CD8-positive, alpha-beta memory T cell (primary cell): ENCODE data around the gene NAT14. TPM values are rescaled to one million over a fixed set of nuclear protein-coding genes. Genes with fewer than 3 reads are reported as not detected.
"Not testable (repeated sequence)": the region's sequence is repeated elsewhere in the genome, so short reads cannot be mapped to it uniquely, and the experiment has no call there.

Source experiments
- CTCF ChIA-PET: fragments of 350-600 bp; sonication (Branson Sonifier 250); formaldehyde crosslinking; loops from one replicate; lab custom pipeline; 2021; ENCODE audit warnings: antibody characterized with exemption; lab: Charles Lee
- POLR2A ChIA-PET: fragments of 350-600 bp; sonication (Branson Sonifier 250); formaldehyde crosslinking; loops from one replicate; lab custom pipeline; 2021; ENCODE audit warnings: antibody characterized with exemption; lab: Charles Lee
- DNase-seq, 5 donors: peaks; one replicate each; pipeline versions ENCODE4 v3.0.0 to v3.0.0-alpha.2; 2020 to 2022; ENCODE audit warnings: mixed read lengths in 1 of 5
- H3K27ac ChIP-seq: one replicate; pipeline ENCODE4 v1.7.0; 2013; ENCODE audit warnings: low read depth, mild to moderate bottlenecking, low read length, moderate library complexity
- H3K27me3 ChIP-seq: 2 replicates; pipeline ENCODE4 v1.7.0; 2013; ENCODE audit warnings: low read length, mild to moderate bottlenecking; ENCODE audit not compliant: insufficient read depth, poor library complexity, severe bottlenecking
- H3K36me3 ChIP-seq: 2 replicates; pipeline ENCODE4 v1.7.0; 2013; ENCODE audit warnings: mild to moderate bottlenecking, low read length, moderate library complexity; ENCODE audit not compliant: insufficient read depth
- H3K4me1 ChIP-seq: 2 replicates; pipeline ENCODE4 v1.7.0; 2013; ENCODE audit warnings: mild to moderate bottlenecking, low read length, moderate library complexity; ENCODE audit not compliant: insufficient read depth
- H3K4me3 ChIP-seq: 2 replicates; pipeline ENCODE4 v1.7.0; 2013; ENCODE audit warnings: mild to moderate bottlenecking, low read length
- H3K9me3 ChIP-seq: 2 replicates; pipeline ENCODE4 v1.7.0; 2013; ENCODE audit warnings: mild to moderate bottlenecking, low read length
- H3K27ac Mint-ChIP-seq, 8 donors: one replicate each; pipeline ENCODE4 v1.8.0; 2020 to 2021; ENCODE audit warnings: mixed read lengths in 8 of 8, mild to moderate bottlenecking in 6 of 8, inconsistent platforms in 3 of 8, moderate library complexity in 3 of 8
- H3K27me3 Mint-ChIP-seq, 2 donors: one replicate each; pipeline ENCODE4 v1.8.0; 2020 to 2021; ENCODE audit warnings: mixed read lengths in 2 of 2, mild to moderate bottlenecking in 1 of 2, moderate library complexity in 1 of 2
- H3K36me3 Mint-ChIP-seq, 3 donors: one replicate each; pipeline ENCODE4 v1.8.0; 2020 to 2021; ENCODE audit warnings: mixed read lengths in 3 of 3, inconsistent platforms in 1 of 3, mild to moderate bottlenecking in 1 of 3
- H3K4me1 Mint-ChIP-seq, 3 donors: one replicate each; pipeline ENCODE4 v1.8.0; 2020 to 2021; ENCODE audit warnings: mixed read lengths in 3 of 3, inconsistent platforms in 1 of 3, mild to moderate bottlenecking in 1 of 3
- H3K4me3 Mint-ChIP-seq, 7 donors: one replicate each; pipeline ENCODE4 v1.8.0; 2020 to 2021; ENCODE audit warnings: mixed read lengths in 7 of 7, mild to moderate bottlenecking in 6 of 7, moderate library complexity in 4 of 7, inconsistent platforms in 2 of 7
- H3K9me3 Mint-ChIP-seq, 5 donors: one replicate each; pipeline ENCODE4 v1.8.0; 2020 to 2022; ENCODE audit warnings: mixed read lengths in 5 of 5, mild to moderate bottlenecking in 3 of 5, moderate library complexity in 2 of 5, inconsistent platforms in 1 of 5
- polyA plus RNA-seq: library from polyadenylated mRNA; unstranded; fragments of 300-500 nt; fragmentation: Illumina TruSeq; gene quantifications from one replicate; pipeline ENCODE4 v1.2.3, GENCODE V29; 2021
- total RNA-seq, 2 experiments: library from RNA; stranded (reverse); gene quantifications; one replicate each; pipeline ENCODE4 v1.2.3, GENCODE V29; 2021

Gene NAT14
- total and polyA plus RNA-seq, 3 experiments from 2014 or later = 7.0 to 28.4 (median 27.5) TPM

- no peak overlapping the region for H3K4me3 ChIP-seq
- Mint-ChIP-seq H3K27ac (peak overlapping the region in 1 of 8 donors; percentile 73), H3K4me3 (no peak overlapping the region), H3K4me1 (no peaks in the 10 kb centered on the region), H3K36me3 (no peaks in the 10 kb centered on the region), H3K27me3 (peaks cover 5 to 12% of the 10 kb centered on the region in 2 donors), H3K9me3 (no peaks in the 10 kb centered on the region)
- ChIA-PET POLR2A (no interaction called here), CTCF (interaction anchor here (2.2 kb wide), 2 partner anchors 8 to 28 kb away, joined by 9 to 12 read pairs; no protein-coding TSS in a partner anchor)
- no peaks in the 10 kb centered on the region for H3K9me3 ChIP-seq
- no peaks in the 10 kb centered on the region for H3K27me3 ChIP-seq
- no peak overlapping the region for H3K27ac ChIP-seq
- H3K4me1 ChIP-seq = no peaks in the 10 kb centered on the region
- no peak for DNase-seq
- no peaks in the 10 kb centered on the region for H3K36me3 ChIP-seq
Measured at GRCh38 chr19:55495646-55496349, 10.8 kb downstream of the NAT14 start.

- H3K36me3 ChIP-seq, H3K9me3 ChIP-seq, H3K4me1 ChIP-seq, H3K4me1 Mint-ChIP-seq, H3K9me3 Mint-ChIP-seq, DNase-seq, H3K36me3 Mint-ChIP-seq, POLR2A ChIA-PET, H3K27me3 Mint-ChIP-seq, H3K27ac ChIP-seq, H3K4me3 ChIP-seq, H3K27me3 ChIP-seq: not testable (repeated sequence)
- CTCF ChIA-PET = interaction anchor here (2.2 kb wide), 1 partner anchor 29 kb away, joined by 9 read pairs; no protein-coding TSS in a partner anchor
- Mint-ChIP-seq H3K27ac (peak overlapping the region in 2 of 8 donors; percentile 38 to 68), H3K4me3 (peak overlapping the region in 1 of 7 donors; percentile 37)
Measured at GRCh38 chr19:55496820-55497219, 11.8 kb downstream of the NAT14 start.

GRCh38 chr19:55497763-55498162 lies 12.8 kb downstream of the NAT14 start:
- POLR2A ChIA-PET = no interaction called here
- H3K4me1 ChIP-seq = no peaks in the 10 kb centered on the region
- H3K4me3 Mint-ChIP-seq = no peak overlapping the region
- H3K36me3 Mint-ChIP-seq = peaks cover 0 to 3% (median 0%) of the 10 kb centered on the region in 3 donors
- no peaks in the 10 kb centered on the region for H3K9me3 ChIP-seq
- no peaks in the 10 kb centered on the region for H3K9me3 Mint-ChIP-seq
- no peak overlapping the region for H3K27ac ChIP-seq
- H3K4me3 ChIP-seq = no peak overlapping the region
- H3K27me3 ChIP-seq = no peaks in the 10 kb centered on the region
- peaks cover 3 to 4% of the 10 kb centered on the region in 2 donors for H3K27me3 Mint-ChIP-seq
- peak overlapping the region in 3 of 8 donors; percentile 20 to 79 (median 47) for H3K27ac Mint-ChIP-seq
- H3K4me1 Mint-ChIP-seq = peaks cover 0 to 5% (median 3%) of the 10 kb centered on the region in 3 donors
- no peaks in the 10 kb centered on the region for H3K36me3 ChIP-seq
- CTCF ChIA-PET = interaction anchor here (1.2 kb wide), 1 partner anchor 30 kb away, joined by 4 read pairs; no protein-coding TSS in a partner anchor
- no peak for DNase-seq

GRCh38 chr19:55498246-55498840 lies 13.4 kb downstream of the NAT14 start:
- Mint-ChIP-seq H3K9me3 (no peaks in the 10 kb centered on the region), H3K27me3 (peaks cover 0 to 3% of the 10 kb centered on the region in 2 donors), H3K4me1 (peaks cover 4 to 10% (median 6%) of the 10 kb centered on the region in 3 donors), H3K4me3 (no peak overlapping the region), H3K36me3 (peaks cover 0 to 3% (median 0%) of the 10 kb centered on the region in 3 donors), H3K27ac (peak overlapping the region in 1 of 8 donors; percentile 36)
- CTCF ChIA-PET = interaction anchor here (1.0 to 1.2 kb wide), 2 partner anchors 31 to 199 kb away, joined by 3 to 4 read pairs; no protein-coding TSS in a partner anchor
- DNase-seq = no peak
- Histone ChIP-seq H3K4me1 (peaks cover 2% of the 10 kb centered on the region), H3K9me3 (no peaks in the 10 kb centered on the region), H3K27me3 (no peaks in the 10 kb centered on the region), H3K4me3 (no peak overlapping the region), H3K36me3 (no peaks in the 10 kb centered on the region), H3K27ac (no peak overlapping the region)
- POLR2A ChIA-PET = no interaction called here

- Histone ChIP-seq H3K9me3 (no peaks in the 10 kb centered on the region), H3K27ac (no peak overlapping the region), H3K36me3 (no peaks in the 10 kb centered on the region), H3K4me3 (no peak overlapping the region), H3K27me3 (no peaks in the 10 kb centered on the region), H3K4me1 (peaks cover 5% of the 10 kb centered on the region)
- Mint-ChIP-seq H3K4me1 (peaks cover 10 to 14% (median 13%) of the 10 kb centered on the region in 3 donors), H3K27ac (no peak overlapping the region), H3K4me3 (no peak overlapping the region), H3K27me3 (peaks cover 0 to 1% of the 10 kb centered on the region in 2 donors), H3K36me3 (peaks cover 0 to 3% (median 0%) of the 10 kb centered on the region in 3 donors), H3K9me3 (no peaks in the 10 kb centered on the region)
- no peak for DNase-seq
- ChIA-PET CTCF (interaction anchor here (1.7 kb wide), 1 partner anchor 359 kb away, joined by 5 read pairs; no protein-coding TSS in a partner anchor), POLR2A (no interaction called here)
Measured at GRCh38 chr19:55500368-55500952, 15.5 kb downstream of the NAT14 start.

- Histone ChIP-seq H3K4me1 (peaks cover 5% of the 10 kb centered on the region), H3K27me3 (no peaks in the 10 kb centered on the region), H3K4me3 (no peak overlapping the region), H3K9me3 (no peaks in the 10 kb centered on the region), H3K27ac (no peak overlapping the region), H3K36me3 (no peaks in the 10 kb centered on the region)
- POLR2A ChIA-PET = no interaction called here
- Mint-ChIP-seq H3K9me3 (no peaks in the 10 kb centered on the region), H3K27me3 (no peaks in the 10 kb centered on the region), H3K36me3 (peaks cover 0 to 3% (median 0%) of the 10 kb centered on the region in 3 donors), H3K4me1 (peaks cover 10 to 14% (median 13%) of the 10 kb centered on the region in 3 donors), H3K27ac (peak overlapping the region in 3 of 8 donors; percentile 2 to 77 (median 11)), H3K4me3 (peak overlapping the region in 5 of 7 donors; percentile 3 to 17 (median 11))
- CTCF ChIA-PET = interaction anchor here (0.6 to 1.7 kb wide), 3 partner anchors 35 to 361 kb away, joined by 5 to 9 read pairs (median 5); no protein-coding TSS in a partner anchor
- no peak for DNase-seq
Measured at GRCh38 chr19:55502197-55502952, 17.4 kb downstream of the NAT14 start.

- Mint-ChIP-seq H3K27me3 (peaks cover 2 to 7% of the 10 kb centered on the region in 2 donors), H3K4me3 (peak overlapping the region; percentile 70 to 94 (median 85)), H3K36me3 (peaks cover 0 to 3% (median 0%) of the 10 kb centered on the region in 3 donors), H3K4me1 (peaks cover 10 to 14% (median 13%) of the 10 kb centered on the region in 3 donors), H3K27ac (peak overlapping the region in 7 of 8 donors; percentile 41 to 98 (median 85)), H3K9me3 (no peaks in the 10 kb centered on the region)
- Histone ChIP-seq H3K36me3 (no peaks in the 10 kb centered on the region), H3K4me1 (peaks cover 5% of the 10 kb centered on the region), H3K9me3 (no peaks in the 10 kb centered on the region), H3K4me3 (peak overlapping the region; percentile 82), H3K27ac (peak overlapping the region; percentile 51), H3K27me3 (no peaks in the 10 kb centered on the region)
- CTCF ChIA-PET = interaction anchor here (0.6 to 2.8 kb wide), 31 partner anchors 8 to 826 kb away, joined by 3 to 80 read pairs (median 7); partner anchors contain the start of genes ISOC2, KMT5C, NAT14 and SSC5D
- POLR2A ChIA-PET = interaction anchor here (1.4 to 1.6 kb wide), 2 partner anchors 27 to 129 kb away, joined by 5 to 6 read pairs; no protein-coding TSS in a partner anchor
- no peak for DNase-seq
Measured at GRCh38 chr19:55503157-55503501, 18.1 kb downstream of the NAT14 start.
